ENCODE measurements around the gene THRAP3. TPM values are rescaled to one million over a fixed set of nuclear protein-coding genes. Genes with fewer than 3 reads are reported as not detected.
"Not testable (repeated sequence)": the region's sequence is repeated elsewhere in the genome, so short reads cannot be mapped to it uniquely, and the experiment has no call there.

Gene THRAP3
- total RNA-seq, 1 experiment from 2014 or later: 86.8 TPM

DNA sequence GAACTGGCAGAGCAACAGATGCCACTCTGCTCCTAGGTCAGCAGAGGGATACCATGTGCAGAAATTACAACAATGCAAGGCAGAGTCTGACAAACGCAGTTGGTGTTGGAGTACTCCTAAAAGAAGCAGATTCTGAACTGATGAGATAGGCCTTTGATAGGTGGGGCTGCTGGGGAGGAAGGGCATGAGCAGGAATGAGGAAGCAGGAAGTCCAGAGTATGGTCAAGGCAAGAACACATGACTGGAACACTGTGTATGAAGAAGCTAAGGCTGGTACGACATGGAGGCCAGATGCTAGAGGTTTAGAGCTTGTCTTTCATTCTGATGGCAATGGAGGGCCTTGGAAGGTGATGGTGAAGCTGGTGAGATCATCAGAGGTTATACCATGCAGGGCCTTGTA lies 11.5 kb upstream of the THRAP3 start:
- H3K4me1 Mint-ChIP-seq (ENCODE audit: low read depth, unreplicated experiment): no peaks in the 10 kb centered on the region
- H3K4me3 Mint-ChIP-seq (ENCODE audit: unreplicated experiment): no peak overlapping the region
- intact Hi-C loops (cut with micrococcal nuclease; ENCODE audit: unreplicated experiment): no loop called here
- ChIA-PET POLR2A (no interaction called here), CTCF (no interaction called here)
- TF ChIP-seq, protein P1, sequence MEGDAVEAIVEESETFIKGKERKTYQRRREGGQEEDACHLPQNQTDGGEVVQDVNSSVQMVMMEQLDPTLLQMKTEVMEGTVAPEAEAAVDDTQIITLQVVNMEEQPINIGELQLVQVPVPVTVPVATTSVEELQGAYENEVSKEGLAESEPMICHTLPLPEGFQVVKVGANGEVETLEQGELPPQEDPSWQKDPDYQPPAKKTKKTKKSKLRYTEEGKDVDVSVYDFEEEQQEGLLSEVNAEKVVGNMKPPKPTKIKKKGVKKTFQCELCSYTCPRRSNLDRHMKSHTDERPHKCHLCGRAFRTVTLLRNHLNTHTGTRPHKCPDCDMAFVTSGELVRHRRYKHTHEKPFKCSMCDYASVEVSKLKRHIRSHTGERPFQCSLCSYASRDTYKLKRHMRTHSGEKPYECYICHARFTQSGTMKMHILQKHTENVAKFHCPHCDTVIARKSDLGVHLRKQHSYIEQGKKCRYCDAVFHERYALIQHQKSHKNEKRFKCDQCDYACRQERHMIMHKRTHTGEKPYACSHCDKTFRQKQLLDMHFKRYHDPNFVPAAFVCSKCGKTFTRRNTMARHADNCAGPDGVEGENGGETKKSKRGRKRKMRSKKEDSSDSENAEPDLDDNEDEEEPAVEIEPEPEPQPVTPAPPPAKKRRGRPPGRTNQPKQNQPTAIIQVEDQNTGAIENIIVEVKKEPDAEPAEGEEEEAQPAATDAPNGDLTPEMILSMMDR (IDR thresholded peaks at IDR 0.05; ENCODE audit: insufficient read depth in 1 of 2, low read depth in 1 of 2, low read length in 1 of 2, severe bottlenecking in 1 of 2, unreplicated experiment in 1 of 2): no peak
- H3K9me3 ChIP-seq: no peaks in the 10 kb centered on the region
- no peaks in the 10 kb centered on the region for H3K27me3 ChIP-seq (replicated peaks; ENCODE audit: control insufficient read depth, insufficient read depth, low read length)
- no peak overlapping the region for H3K4me3 ChIP-seq (ENCODE audit: low read depth, low read length)
- DNase-seq: no peak
- no peaks in the 10 kb centered on the region for H3K36me3 Mint-ChIP-seq (ENCODE audit: insufficient read depth, unreplicated experiment)
- no peaks in the 10 kb centered on the region for H3K9me3 Mint-ChIP-seq (ENCODE audit: unreplicated experiment)
- no peaks in the 10 kb centered on the region for H3K36me3 ChIP-seq (ENCODE audit: control insufficient read depth, insufficient read depth, low read length)
- no peaks in the 10 kb centered on the region for H3K27me3 Mint-ChIP-seq (ENCODE audit: insufficient read depth, unreplicated experiment)
- no peaks in the 10 kb centered on the region for H3K4me1 ChIP-seq
- BruUV-seq (replicated peaks): no TSS peak
- H3K27ac Mint-ChIP-seq (ENCODE audit: unreplicated experiment): peak overlapping the region; percentile 45

DNA sequence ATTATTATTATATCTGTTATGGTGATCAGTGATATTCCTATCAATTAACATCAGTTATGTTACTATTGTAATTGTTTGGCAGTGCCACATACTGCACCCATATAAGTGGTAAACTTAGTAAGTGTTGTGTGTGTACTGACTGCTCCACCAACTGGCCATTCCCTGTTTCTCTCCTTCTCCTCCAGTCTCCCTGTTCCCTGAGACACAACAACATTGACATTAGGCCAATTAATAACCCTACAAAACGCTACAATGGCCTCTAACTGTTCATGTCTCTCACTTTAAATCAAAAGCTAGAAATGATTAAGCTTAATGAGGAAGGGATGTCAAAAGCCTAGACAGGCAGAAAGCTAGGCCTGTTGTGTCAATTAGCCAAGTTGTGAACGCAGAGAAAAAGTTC lies 6.6 kb upstream of the THRAP3 start:
- TF ChIP-seq, protein P1 (IDR thresholded peaks at IDR 0.05; ENCODE audit: insufficient read depth in 1 of 2, low read depth in 1 of 2, low read length in 1 of 2, severe bottlenecking in 1 of 2, unreplicated experiment in 1 of 2): no peak
- no peaks in the 10 kb centered on the region for H3K9me3 ChIP-seq
- H3K4me3 Mint-ChIP-seq (ENCODE audit: unreplicated experiment): no peak overlapping the region
- no peak overlapping the region for H3K27ac Mint-ChIP-seq (ENCODE audit: unreplicated experiment)
- BruUV-seq (replicated peaks): no TSS peak
- no peaks in the 10 kb centered on the region for H3K27me3 Mint-ChIP-seq (ENCODE audit: insufficient read depth, unreplicated experiment)
- ChIA-PET CTCF (no interaction called here), POLR2A (no interaction called here)
- no peaks in the 10 kb centered on the region for H3K27me3 ChIP-seq (replicated peaks; ENCODE audit: control insufficient read depth, insufficient read depth, low read length)
- intact Hi-C loops (cut with micrococcal nuclease; ENCODE audit: unreplicated experiment): loop anchor here (1.0 kb wide), 1 partner anchor 68 kb away; the partner anchor contains the start of gene TRAPPC3
- DNase-seq: no peak
- H3K9me3 Mint-ChIP-seq (ENCODE audit: unreplicated experiment): no peaks in the 10 kb centered on the region
- no peaks in the 10 kb centered on the region for H3K4me1 Mint-ChIP-seq (ENCODE audit: low read depth, unreplicated experiment)
- no peaks in the 10 kb centered on the region for H3K36me3 ChIP-seq (ENCODE audit: control insufficient read depth, insufficient read depth, low read length)
- no peak overlapping the region for H3K4me3 ChIP-seq (ENCODE audit: low read depth, low read length)
- H3K36me3 Mint-ChIP-seq (ENCODE audit: insufficient read depth, unreplicated experiment): no peaks in the 10 kb centered on the region
- H3K4me1 ChIP-seq: no peaks in the 10 kb centered on the region

DNA sequence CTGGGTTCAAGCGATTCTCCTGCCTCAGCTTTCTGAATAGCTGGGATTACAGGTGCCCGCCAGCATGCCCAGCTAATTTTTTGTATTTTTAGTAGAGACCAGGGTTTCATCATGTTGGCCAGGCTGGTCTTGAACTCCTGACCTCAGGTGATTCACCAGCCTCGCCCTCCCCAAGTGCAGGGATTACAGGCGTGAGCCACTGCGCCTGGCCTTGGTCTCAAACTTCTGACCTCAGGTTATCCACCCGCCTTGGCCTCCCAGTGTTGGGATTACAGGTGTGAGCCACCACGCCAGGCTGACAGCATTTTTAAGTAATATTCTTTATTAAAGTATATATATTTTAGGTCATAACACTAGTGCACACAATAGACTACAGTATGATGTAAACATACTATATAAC lies 2.3 kb upstream of the THRAP3 start:
- H3K4me3 Mint-ChIP-seq (ENCODE audit: unreplicated experiment); H3K4me3 ChIP-seq (ENCODE audit: low read depth, low read length); H3K4me1 ChIP-seq; BruUV-seq (replicated peaks); H3K27me3 ChIP-seq (replicated peaks; ENCODE audit: control insufficient read depth, insufficient read depth, low read length); H3K27ac Mint-ChIP-seq (ENCODE audit: unreplicated experiment); POLR2A ChIA-PET; H3K27me3 Mint-ChIP-seq (ENCODE audit: insufficient read depth, unreplicated experiment); H3K9me3 ChIP-seq; H3K36me3 ChIP-seq (ENCODE audit: control insufficient read depth, insufficient read depth, low read length); CTCF ChIA-PET; DNase-seq; H3K4me1 Mint-ChIP-seq (ENCODE audit: low read depth, unreplicated experiment); H3K9me3 Mint-ChIP-seq (ENCODE audit: unreplicated experiment): not testable (repeated sequence)
- intact Hi-C loops (cut with micrococcal nuclease; ENCODE audit: unreplicated experiment): loop anchor here (10.0 kb wide), 1 partner anchor 163 kb away; the partner anchor contains the start of gene STK40
- peaks cover 20% of the 10 kb centered on the region for H3K36me3 Mint-ChIP-seq (ENCODE audit: insufficient read depth, unreplicated experiment)

All from Caco-2 (cell line).